GM19452 (cell line): ENCODE measurements around the gene SSU72.

Experiments used
- ATAC-seq: cut with Tn5 transposase; IDR thresholded peaks from one replicate; pipeline ENCODE4 v1.9.1; 2021; ENCODE audit not compliant: unreplicated experiment

The SSU72 gene

GRCh38 chr1:1574721-1575537 lies at the start of gene SSU72:
Gene SSU72, minus strand, starts transcription at chr1:1574863. Its CDS starts 306 bp downstream, at chr1:1574557.
- ATAC-seq, result peak; percentile 73

- no peak for ATAC-seq
These were observed 49.2 kb upstream of the SSU72 start for GRCh38 chr1:1623631-1624442.

GRCh38 chr1:1623181-1623630 lies 48.5 kb upstream of the SSU72 start:
- ATAC-seq, result no peak

GRCh38 chr1:1622788-1623094 lies 48.1 kb upstream of the SSU72 start:
- no peak for ATAC-seq

GRCh38 chr1:1622010-1622787 lies 47.5 kb upstream of the SSU72 start:
- ATAC-seq, result no peak

- ATAC-seq, result no peak
These were observed 46.7 kb upstream of the SSU72 start for GRCh38 chr1:1621173-1622009.

GRCh38 chr1:1620433-1621139 lies 45.9 kb upstream of the SSU72 start:
- no peak for ATAC-seq

GRCh38 chr1:1619917-1620361 lies 45.3 kb upstream of the SSU72 start:
- ATAC-seq, result no peak

GRCh38 chr1:1618396-1619068 lies 43.9 kb upstream of the SSU72 start:
- no peak for ATAC-seq

- ATAC-seq, result no peak
These were observed 43.3 kb upstream of the SSU72 start for GRCh38 chr1:1617925-1618324.

GRCh38 chr1:1617516-1617915 lies 42.9 kb upstream of the SSU72 start:
- no peak for ATAC-seq

- no peak for ATAC-seq
These were observed 42.2 kb upstream of the SSU72 start for GRCh38 chr1:1616838-1617237.

GRCh38 chr1:1616045-1616790 lies 41.6 kb upstream of the SSU72 start:
- peak; percentile 20 for ATAC-seq

- ATAC-seq, result peak; percentile 83
These were observed 40.8 kb upstream of the SSU72 start, which contains the start of gene MIB2 for GRCh38 chr1:1615256-1616044. Gene MIB2, plus strand, starts transcription at chr1:1615500. Its CDS starts 7,953 bp downstream, at chr1:1623453.

- ATAC-seq, result no peak
These were observed 40.2 kb upstream of the SSU72 start for GRCh38 chr1:1614954-1615255.

GRCh38 chr1:1614204-1614953 lies 39.7 kb upstream of the SSU72 start:
- ATAC-seq, result no peak

GRCh38 chr1:1613509-1614082 lies 38.9 kb upstream of the SSU72 start:
- ATAC-seq, result no peak
